A549 treated with DMSO at 1 μM for 4 hours (cell line): ENCODE measurements around the gene DPYD. TPM values are rescaled to one million over a fixed set of nuclear protein-coding genes. Genes with fewer than 3 reads are reported as not detected.

ENCODE experiments used
- total RNA-seq: library from RNA; stranded (reverse); fragments of 200-300 nt; extraction: Qiagen RNA extraction; gene quantifications from 5 replicates; pipeline ENCODE4 v1.2.3, GENCODE V29; 2022; ENCODE audit warnings: low read depth

DPYD gene
- 1.7 to 3.2 TPM (median 2.3 TPM) in 5 replicates for total RNA-seq

DNA sequence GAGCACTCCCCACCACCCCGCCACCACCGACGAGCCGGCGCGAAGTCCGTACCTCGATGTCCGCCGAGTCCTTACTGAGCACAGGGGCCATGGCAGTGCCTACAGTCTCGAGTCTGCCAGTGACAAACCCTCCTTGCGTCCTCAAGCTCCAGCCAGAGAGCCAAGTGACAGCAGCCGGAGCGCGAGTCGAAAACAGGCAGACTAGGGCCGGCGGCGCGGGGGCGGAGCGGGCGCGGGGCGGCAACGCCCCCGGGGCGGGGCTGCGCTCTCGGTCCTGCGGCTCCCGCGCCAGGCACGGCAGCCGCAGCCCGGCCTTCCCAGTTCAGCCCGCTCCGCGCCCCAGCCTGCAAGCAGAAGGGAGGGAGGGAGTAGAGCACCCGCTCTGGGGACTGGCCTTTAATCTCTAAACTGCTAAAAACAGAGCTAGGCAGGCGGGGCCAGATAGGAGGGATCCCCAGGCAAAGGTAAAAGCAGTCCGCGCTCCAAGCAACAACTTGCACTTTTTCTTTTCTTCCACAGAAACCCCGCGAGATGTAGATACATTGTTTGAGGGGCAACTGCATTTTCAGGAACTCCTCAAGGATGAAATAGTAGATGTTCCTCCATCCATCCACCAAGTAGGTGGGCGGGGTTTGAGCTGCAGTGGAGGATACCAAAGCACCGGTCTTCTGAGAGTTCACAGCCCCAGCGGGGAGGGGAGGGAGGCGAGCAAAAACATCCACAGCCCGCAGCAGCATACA, at the start of gene DPYD:
Gene DPYD (minus strand): TSS at position 203 of the 740 bp plus-strand sequence. CDS start 112 bp downstream, at position 91.

